NCI-H2227 (cell line): ENCODE data around the gene HCST.
A peak's percentile ranks its signal among the peaks of the same experiment; 100 is the strongest.
"Not testable (repeated sequence)": the region's sequence is repeated elsewhere in the genome, so short reads cannot be mapped to it uniquely, and the experiment has no call there.

Experiments
- DNase-seq: peaks from one replicate; lab custom pipeline; 2025; ENCODE audit not compliant: unreplicated experiment; lab: John Stamatoyannopoulos, UW

The HCST gene, protein sequence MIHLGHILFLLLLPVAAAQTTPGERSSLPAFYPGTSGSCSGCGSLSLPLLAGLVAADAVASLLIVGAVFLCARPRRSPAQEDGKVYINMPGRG

DNA sequence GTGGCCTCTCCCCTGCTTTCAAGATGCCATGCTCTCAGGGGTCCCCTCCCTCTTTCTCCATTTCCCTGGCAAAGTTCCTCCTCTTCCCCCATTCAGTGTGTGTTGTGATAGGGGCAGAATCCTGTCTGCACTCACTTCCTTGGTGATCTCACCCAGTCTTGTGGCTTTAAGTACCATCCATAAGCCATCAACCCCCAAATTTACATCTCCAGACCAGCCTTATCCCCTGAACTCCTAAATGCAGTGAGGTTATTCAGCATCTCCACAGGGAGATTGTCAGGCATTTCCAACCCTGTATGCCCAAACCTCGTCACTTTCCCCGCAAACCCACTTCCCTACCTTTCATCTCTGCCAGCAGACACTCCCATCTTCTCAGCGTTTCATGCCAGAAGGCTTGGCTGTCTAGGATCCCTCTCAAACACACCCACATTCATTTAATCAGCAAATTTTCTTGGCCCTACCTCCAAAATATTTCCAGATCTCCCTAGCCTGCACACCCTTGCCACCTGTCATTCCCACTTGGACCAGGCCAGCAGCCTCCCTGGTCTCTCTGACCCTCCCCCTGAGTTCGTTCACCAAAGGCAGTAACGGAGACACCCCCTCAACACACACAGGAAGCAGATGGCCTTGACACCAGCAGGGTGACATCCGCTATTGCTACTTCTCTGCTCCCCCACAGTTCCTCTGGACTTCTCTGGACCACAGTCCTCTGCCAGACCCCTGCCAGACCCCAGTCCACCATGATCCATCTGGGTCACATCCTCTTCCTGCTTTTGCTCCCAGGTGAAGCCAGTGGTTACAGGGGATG is at the start of gene HCST:
TSS of gene HCST (plus strand) at position 676 of the 808 bp plus-strand sequence. CDS start at position 741, 65 bp downstream.
- DNase-seq = no peak

GRCh38 chr19:35853038-35853756 is 49.1 kb upstream of the HCST start:
- no peak for DNase-seq

DNA sequence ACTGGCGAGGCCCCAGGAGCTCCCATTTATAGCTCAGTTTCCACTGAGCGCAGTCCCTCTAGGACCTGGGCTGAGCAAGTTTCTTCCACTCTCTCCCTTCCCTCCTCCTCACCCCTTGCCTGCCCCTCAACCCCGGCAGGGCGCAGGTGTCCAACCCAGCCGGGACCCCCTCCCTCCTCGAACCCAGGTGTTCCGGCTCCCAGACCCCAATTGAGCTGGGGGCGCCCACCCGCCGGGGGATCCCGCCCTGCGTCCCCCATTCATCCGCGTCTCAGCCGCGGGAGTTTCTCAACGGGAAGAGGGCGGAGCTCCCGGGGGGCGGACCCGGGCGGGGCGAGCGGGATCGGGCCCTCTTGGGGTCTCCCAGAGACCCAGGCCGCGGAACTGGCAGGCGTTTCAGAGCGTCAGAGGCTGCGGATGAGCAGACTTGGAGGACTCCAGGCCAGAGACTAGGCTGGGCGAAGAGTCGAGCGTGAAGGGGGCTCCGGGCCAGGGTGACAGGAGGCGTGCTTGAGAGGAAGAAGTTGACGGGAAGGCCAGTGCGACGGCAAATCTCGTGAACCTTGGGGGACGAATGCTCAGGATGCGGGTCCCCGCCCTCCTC is 45.7 kb upstream of the HCST start, which contains the start of gene KIRREL2:
TSS of gene KIRREL2 (plus strand) at position 366 of the 604 bp plus-strand sequence. CDS start at position 575, 209 bp downstream.
- peak; percentile 92 for DNase-seq

DNA sequence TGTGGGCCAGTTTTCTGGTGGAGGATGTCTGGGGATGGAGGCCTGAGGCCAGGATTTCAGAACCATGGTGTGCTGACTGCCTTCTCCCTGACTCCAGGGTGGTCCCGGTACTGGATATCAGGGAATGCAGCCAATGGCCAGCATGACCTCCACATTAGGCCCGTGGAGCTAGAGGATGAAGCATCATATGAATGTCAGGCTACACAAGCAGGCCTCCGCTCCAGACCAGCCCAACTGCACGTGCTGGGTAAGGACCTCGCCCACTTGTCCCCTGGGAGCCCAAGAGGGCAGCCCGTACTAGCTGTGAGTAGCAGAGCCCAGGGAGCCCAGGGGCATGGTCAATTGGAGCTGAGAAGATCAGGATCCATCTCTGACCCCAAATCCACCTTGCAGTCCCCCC is 44.0 kb upstream of the HCST start:
- no peak for DNase-seq

DNA sequence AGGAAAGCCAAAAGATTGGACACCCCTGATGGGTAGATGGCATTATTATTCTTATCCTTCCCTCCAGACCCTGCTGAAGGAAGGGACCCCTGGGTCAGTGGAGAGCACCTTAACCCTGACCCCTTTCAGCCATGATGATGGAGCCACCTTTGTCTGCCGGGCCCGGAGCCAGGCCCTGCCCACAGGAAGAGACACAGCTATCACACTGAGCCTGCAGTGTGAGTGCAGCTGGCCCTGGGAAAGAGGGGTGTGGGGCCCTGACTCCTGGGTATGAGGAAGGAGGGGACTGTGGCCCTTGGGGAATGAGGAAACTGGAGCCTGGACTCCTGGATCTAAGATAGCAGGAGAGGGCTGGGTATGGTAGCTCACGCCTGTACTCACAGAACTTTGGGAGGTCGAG is 42.9 kb upstream of the HCST start:
- no peak for DNase-seq

- no peak for DNase-seq
Observed at GRCh38 chr19:35860436-35860817, 41.9 kb upstream of the HCST start.

GRCh38 chr19:35860818-35861639 is 41.3 kb upstream of the HCST start:
- no peak for DNase-seq

GRCh38 chr19:35861640-35862160 is 40.6 kb upstream of the HCST start:
- DNase-seq = no peak

GRCh38 chr19:35862528-35862927 is 39.8 kb upstream of the HCST start:
- no peak for DNase-seq

GRCh38 chr19:35863018-35863417 is 39.3 kb upstream of the HCST start:
- no peak for DNase-seq

DNA sequence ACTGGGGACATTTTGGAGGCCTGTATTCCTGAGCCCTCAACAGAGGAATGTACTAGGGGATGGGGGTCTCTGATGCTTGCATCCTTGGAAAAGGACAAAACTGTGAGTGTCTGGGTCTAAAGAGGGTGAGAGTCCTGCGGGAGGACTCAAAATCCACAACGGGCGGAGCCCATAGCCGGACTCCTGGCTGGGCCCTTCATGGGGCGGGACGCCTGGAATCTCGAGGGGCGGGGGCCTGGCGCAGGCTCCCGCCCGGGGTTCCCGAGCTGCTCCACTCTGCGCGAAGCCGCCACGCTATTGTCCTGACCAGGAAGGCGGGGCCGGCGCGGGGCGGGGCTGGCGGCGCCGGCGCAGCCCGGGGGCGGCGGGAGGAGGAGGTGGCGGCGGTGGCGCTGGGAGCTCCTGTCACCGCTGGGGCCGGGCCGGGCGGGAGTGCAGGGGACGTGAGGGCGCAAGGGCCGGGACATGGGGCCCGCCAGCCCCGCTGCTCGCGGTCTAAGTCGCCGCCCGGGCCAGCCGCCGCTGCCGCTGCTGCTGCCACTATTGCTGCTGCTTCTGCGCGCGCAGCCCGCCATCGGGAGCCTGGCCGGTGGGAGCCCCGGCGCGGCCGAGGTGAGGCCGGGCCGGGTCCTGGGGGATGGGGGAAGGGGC is 34.0 kb upstream of the HCST start, which contains the start of gene APLP1:
TSS of gene APLP1 (plus strand) at position 403 of the 651 bp plus-strand sequence. CDS start at position 466, 63 bp downstream.
- DNase-seq = peak; percentile 99

- DNase-seq = no peak
Observed at GRCh38 chr19:35868823-35869326, 33.5 kb upstream of the HCST start.

GRCh38 chr19:35869327-35870123 is 32.8 kb upstream of the HCST start:
- DNase-seq = peak; percentile 100

DNA sequence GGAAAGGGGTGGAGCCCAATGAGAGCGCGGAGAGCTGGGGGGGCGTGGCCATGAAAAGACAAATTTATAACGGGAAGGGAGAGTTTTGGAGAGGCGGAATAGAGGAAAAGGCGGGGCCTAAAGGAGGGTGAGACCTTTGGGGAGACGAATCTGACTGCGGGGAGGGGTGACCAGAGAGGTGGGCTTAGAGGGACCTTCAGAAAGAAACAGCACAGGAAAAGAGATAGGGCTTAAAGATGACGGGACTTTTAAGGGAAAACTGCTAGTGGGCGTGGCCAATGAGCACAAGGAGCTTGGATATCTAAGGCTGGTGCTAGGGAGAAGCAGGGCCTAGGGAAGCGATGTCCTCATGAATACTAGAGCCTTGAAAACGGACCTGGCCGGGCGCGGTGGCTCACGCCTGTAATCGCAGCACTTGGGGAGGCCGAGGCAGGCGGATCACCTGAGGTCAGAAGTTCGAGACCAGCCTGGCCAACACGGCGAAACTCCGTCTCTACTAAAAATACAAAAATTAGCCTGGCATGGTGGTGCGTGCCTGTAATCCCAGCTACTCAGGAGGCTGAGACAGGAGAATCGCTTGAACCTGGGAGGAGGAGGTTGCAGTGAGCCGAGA is 32.1 kb upstream of the HCST start:
- not testable (repeated sequence) for DNase-seq

- DNase-seq = no peak
Observed at GRCh38 chr19:35870798-35871197, 31.5 kb upstream of the HCST start.

DNA sequence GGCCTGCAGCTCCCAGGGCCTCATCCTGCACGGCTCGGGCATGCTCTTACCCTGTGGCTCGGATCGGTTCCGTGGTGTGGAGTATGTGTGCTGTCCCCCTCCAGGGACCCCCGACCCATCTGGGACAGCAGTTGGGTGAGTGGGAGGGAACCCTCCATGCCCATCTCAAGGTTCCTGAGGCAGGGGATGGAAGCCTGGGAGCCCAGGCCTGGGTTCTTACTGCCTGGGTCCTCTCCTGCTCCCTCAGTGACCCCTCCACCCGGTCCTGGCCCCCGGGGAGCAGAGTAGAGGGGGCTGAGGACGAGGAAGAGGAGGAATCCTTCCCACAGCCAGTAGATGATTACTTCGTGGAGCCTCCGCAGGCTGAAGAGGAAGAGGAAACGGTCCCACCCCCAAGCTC is 30.7 kb upstream of the HCST start:
- no peak for DNase-seq

- DNase-seq = peak; percentile 59
Observed at GRCh38 chr19:35872180-35872579, 30.1 kb upstream of the HCST start.

- no peak for DNase-seq
Observed at GRCh38 chr19:35874392-35874930, 27.9 kb upstream of the HCST start.
